GM12891 (cell line): ENCODE data around the gene SLC22A31.

Experiments used
- POLR2A ChIP-seq: IDR thresholded peaks from 2 replicates; pipeline ENCODE4 v1.6.1; 2011; ENCODE audit warnings: low read depth, low read length, control low read depth
- POLR2AphosphoS5 ChIP-seq: IDR thresholded peaks from 2 replicates; pipeline ENCODE4 v1.6.1; 2011; ENCODE audit warnings: low read depth, low read length, control low read depth
- SPI1 ChIP-seq: IDR thresholded peaks from 2 replicates; pipeline ENCODE4 v1.6.1; 2011; ENCODE audit warnings: low read depth, low read length, control low read depth
- TAF1 ChIP-seq: IDR thresholded peaks from 2 replicates; pipeline ENCODE4 v1.6.1; 2011; ENCODE audit warnings: low read depth, low read length, control low read depth

DNA sequence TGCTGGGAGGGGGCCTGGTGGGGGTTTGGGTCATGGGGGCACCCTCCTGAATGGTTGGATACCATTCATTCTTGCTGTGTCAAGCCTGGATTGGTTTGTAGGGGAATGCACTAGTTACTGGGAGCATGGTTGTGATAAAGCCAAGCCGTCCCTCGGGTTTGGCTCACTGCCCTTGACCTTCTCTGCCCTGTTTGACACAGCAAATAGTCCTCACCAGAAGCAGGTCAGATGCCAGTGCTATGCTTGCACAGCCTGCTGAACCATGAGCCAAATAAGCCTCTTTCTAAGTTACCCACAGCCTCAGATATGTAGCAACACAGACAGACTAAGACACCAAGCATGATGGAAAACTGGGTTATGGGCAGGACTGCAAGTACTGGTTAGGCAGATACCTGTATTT lies 31.8 kb upstream of the SLC22A31 start:
- no peak for TF ChIP-seq POLR2A
- no peak for TF ChIP-seq POLR2AphosphoS5
- no peak for TF ChIP-seq TAF1
- TF ChIP-seq SPI1: no peak
